Cerebellar nuclear complex (tissue), 1 donor: Measurements from ENCODE around the gene TCEAL1.
"Not testable (repeated sequence)": the region's sequence is repeated elsewhere in the genome, so short reads cannot be mapped to it uniquely, and the experiment has no call there.

Source experiments
- DNase-seq, 2 experiments: peaks; one replicate each; lab custom pipeline; 2025; lab: John Stamatoyannopoulos, UW

Gene TCEAL1

DNA sequence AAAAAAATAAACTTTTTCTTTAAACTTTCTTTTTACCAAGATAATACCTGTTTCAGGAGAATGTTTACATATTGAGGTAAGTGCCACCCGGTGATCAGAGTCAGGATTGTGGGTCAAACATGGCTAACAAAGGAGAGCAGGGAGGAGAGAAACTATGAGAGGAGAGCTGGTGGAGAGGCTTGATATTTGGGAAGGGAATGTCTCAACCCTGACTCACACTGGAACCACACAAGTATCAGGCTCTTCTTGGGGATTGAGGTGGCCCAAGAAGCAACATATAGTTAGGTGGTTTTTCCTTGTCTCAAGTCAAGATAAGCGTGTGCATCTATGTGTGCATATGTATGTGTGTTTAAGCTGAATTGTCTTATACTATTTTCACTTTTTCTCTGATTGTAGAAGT is 6.7 kb downstream of the TCEAL1 start:
- DNase-seq = no peak

DNA sequence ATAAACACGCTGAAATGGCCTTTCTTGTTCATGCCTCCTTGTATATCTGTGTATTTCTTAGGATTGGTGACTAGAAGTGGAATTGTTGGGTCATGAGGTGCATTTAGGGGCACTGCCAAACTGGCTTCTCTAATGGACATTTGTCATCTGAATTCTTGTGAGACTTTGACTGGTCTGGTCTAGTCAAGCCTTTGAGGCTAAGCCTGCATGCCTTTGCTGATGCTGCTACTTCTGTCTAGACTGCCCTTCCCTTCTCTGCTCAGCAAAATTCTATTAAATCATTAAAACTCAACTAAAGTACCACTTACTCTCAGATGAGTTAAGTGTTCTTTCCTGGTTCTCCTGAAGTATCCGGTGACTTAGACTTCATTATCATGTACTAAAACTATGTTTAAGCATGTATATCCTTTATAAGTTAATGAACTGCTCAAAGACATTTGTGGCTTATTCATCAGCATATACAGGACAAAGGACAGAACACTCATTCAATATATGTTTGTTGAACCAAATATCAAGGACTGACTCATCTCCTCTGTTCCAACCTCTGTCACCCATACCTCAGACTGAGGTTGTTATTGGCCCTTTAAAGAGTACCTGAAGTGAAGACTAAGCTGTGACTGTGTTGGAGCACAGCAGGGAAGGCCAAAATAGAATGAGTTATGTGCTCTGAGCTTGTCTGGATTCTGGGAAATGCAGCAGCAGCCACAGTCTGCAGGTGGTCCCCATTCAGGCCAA is 9.0 kb downstream of the TCEAL1 start:
- no peak for DNase-seq

DNA sequence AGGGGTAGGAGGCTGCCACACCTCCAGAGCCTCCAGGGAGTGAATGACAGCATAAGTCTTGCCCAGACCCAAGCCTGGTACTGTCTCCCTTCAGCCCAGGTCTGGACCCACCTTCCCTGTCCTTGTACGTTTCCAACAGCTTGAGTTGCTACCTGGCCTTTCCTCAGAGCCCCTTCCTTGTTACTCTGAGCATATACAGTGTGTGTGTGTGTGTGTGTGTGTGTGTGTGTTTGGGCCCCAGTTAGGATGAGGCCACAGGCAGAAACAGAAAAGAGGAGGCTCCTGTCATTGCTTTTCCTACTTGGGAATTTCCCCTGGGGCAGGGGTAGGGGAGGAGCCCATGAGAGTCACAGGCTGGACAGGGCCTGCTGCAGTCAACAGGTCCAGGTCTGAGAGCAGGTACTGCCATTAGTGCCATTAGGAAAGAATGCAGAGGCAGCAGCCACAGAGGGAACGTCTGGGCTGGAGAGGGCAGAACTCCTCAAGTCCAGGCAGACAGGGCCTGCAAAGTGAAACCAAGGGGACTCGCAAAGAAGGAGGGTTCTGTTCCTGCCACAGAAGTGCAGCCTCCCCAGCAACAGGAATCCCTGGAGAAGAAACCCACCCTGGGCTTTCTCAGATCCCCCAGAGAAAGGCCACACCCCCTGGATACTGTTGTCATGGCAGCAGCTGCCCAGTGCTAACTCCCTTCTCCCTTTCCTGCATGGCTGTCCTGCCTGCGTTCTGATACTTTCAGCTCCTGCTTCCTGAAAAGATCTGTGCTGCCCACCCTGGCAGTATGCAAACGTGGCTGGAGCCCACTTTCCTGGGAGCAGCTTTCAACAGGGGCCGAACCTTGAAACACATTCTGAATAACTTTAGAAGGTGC is 9.9 kb downstream of the TCEAL1 start:
- DNase-seq = not testable (repeated sequence)

DNA sequence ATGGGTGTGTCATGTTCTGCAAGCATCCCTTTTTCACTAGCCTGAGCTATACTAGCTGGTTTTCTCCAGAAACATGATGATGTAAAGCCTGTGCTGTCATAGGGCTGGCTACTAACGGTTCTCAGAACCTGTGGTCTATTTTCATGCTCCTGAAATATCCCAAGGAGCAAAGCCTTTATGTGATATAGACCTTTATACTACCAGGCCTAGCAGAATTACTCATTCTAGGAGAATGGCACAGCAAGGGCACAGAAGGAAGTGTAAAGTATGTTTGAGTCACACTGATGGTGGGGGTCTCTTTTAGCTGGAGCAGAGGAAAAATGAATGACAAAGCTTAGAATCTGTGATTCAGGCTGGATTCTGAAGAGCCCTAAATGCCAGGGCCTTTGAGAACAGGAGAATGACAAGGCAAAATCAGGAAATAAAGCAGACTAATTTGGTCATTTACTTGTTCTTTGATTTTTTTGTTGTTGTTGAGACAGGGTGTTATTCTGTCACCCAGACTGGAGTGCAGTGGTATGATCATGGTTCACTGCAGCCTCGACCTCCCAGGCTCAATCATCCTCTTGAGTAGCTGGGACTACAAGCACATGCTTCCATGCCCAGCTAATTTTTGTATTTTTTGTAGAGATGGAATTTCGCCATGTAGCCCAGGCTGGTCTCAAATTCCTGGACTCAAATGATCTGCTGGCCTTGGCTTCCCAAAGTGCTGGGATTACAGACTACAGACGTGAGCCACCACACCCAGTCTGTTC is 11.8 kb downstream of the TCEAL1 start:
- DNase-seq = no peak

DNA sequence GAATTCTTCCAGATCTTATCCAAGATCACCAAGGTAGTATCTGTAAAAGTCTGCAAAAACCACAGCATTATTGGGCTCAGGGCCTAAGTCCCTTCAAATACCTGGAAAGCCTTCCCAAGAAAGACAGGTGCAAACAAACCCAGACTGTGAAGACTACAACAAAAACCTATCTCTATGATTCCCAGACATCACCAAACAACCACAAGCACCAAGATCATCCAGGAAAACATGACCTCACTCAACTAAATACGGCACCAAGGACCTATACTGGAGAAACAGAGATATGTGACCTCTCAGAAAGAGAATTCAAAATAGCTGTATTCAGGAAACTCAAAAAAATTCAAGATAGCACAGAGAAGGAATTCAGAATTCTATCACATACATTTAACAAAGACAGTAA is 15.3 kb downstream of the TCEAL1 start:
- no peak for DNase-seq

DNA sequence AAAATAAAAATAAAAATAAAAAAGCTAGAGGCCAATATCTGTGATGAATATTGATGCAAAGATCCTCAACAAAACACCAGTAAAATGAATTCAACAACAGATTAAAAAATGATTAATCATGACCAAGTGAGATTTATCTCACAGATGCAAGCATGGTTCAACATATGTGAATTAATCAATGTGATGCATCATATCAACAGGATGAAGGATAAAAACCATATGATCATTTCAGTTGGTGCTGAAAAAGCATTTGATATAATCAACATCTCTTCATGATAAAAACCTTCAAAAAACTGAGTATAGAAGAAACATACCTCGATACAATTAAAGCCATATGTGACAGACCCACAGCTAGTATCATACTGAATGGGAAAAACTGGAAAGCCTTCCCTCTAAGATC is 18.9 kb downstream of the TCEAL1 start:
- DNase-seq = no peak

DNA sequence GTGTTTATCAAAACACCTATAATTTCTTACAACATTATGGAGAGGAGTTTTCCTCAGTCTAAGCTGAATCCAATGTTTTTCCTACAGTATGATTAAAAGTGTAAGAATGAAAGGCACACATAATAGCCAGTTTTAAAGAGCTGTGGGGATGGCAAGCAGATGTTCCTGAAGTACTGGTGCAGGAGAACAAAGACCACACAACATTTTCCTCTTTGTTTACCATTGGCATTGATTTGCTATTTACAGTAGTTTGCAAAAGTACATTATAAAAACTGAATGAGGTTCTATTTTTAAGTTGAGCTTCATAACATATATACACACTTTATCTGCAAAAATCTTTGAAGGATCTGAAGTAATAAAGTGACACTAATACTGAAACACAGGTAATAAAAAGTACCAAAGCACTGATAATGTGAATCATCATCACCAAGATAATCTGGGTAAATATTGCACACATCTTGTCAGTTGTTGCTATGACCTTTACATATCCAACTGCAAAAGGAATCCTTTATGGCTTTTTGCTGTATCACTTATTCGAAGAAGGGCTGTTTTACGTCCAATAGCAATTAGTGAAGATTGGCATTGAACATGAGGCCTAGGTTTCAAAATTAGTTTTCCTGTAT is 22.5 kb downstream of the TCEAL1 start:
- no peak for DNase-seq

DNA sequence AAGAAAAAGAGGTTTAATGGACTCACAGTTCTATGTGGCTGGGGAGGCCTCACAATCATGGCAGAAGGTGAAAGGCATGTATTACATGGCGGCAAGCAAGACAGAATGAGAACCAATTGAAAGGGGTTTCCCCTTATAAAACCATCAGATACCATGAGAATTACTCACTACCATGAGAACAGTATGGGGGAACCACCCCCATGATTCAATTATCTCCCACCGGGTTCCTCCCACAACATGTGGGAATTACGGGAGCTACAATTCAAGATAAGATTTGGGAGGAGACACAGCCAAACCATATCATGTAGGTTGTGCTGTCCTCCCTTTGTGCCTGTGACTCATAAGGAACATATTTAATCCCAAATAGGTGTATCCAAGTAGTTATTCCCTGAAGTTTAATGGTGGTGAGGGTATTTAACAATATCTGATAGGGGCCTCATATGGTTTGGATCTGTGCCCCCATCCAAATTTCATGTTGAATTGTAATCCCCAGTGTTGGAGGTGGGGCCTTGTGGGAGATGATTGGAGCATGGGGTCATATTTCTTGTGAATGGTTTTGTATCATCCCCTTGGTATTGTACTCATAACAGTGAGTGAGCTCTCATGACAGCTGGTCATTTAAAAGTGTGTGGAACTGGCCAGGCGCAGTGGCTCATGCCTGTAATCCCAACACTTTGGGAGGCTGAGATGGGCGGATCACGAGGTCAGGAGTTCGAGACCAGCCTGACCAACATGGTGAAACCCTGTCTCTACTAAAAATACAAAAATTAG is 26.6 kb downstream of the TCEAL1 start:
- not testable (repeated sequence) for DNase-seq

DNA sequence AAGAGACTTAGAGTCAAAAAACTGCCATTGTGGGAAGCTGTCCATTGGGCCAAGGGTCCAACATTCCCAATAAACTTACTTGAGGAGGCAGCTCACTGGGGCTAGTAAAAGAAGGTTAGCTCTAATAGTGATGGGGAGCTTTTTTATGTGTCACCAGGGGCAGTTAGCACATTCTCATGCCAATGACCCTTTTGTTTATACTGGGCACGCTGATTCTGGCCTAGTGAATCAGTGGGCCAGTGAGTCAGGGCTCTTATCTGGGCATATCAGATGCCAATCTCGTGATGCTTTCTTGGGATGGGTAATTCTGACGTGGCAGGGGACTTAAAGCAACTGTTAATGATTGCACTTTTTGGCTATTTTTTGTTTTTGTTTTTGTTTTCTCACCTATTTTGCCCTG is 27.8 kb downstream of the TCEAL1 start:
- no peak for DNase-seq

DNA sequence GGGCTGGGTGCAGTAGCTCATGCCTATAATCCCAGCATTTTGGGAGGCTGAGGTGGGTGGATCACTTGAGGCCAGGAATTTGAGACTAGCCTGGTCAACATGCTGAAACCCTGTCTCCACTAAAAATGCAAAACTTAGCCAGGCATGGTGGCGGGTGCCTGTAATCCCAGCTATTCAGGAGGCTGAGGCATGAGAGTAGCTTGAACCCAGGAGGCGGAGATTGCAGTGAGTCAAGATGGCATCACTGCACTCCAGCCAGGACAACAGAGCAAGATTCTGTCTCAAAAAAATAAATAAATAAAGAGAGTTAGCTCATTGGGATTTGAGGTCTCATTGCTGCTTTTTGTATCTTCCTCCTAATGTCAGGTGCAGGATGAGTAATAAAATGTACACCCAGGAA is 28.3 kb downstream of the TCEAL1 start:
- DNase-seq = not testable (repeated sequence)

DNA sequence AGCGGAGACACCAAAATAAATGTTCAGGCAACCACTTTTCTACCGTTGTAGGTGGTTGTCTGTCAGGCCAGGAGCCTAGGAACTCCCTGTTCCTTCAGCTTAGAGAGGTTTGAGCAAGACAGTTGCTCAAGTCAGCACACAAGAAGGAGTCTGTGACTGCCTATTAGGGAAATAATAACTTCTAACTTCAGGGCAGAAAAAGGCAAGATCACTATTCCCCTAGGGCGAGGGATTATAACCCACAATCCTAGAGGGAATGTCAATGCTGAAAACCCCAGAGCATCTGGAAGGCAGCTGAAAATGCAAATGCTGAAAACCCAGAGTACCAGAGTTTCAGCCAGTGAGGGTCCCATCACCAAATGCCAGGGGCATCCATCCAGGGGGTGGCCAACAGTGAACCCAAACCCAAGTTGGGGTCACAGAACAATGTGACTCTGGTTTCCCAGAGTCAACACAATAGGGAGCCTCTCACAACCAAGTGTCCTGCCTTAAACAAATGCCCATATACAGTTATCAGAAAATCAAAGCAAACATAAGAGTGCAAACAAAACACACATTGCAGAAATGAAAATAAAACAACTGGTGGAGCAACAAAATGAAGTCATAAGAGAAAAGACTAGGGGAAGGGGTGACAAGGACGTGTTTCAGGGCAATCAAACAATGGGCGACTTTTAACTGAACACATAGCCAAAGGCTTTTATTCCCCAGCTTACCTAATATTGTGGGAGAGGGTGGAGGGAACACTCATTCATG is 30.1 kb downstream of the TCEAL1 start:
- no peak for DNase-seq

DNA sequence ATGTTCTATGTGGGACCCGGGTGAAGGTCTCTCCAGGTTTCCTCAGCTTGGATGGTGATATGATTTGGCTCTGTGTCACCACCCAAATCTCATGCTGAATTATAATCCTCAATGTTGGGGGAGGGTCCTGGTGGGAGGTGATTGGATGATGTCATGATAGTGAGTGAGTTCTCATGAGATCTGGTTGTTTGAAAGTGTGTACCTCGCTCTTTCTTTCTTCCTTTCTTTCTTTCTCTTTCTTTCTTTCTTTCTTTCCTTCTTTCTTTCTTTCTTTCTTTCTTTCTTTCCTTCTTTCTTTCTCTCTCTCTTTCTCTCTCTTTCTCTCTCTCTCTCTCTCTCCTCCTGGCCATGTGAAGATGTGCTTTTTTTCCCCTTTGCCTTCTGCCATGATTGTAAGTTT is 30.7 kb downstream of the TCEAL1 start:
- not testable (repeated sequence) for DNase-seq

DNA sequence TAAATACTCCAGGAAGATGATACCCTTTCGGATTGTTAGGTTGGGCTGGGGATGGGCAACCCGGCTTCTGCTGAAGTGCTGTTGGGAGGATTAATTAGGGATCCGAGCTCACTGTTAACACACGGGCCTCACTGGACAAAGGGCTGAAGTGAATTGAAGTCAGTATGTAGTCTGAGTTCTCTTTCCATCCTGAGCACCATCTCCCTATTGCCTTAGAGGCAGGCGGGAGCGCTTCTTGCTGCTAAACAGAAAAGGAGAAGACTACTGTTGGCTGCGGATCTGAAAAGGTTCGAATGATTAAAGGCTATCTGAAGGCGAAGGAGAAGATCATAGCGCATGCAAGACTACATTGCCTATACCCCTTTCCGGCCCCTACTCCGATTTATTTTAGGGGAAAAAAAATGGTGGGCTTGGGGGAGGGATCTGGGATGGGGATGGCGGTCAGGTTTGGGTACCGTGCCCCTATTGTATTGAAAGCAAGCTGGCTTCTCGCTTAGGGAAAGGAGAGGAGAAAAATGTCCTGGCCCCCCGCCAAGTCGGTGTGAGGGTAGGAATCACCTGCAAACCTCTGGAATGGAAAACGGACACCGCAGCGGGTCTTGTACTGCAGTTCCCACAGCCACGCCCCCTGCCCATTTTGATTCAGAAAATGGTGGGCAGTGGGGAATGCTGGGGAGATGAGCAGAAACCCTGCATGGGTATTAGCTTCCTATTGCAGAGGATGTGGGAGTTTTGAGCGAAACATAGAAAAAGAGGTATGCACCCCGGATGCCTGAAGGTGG is 35.4 kb downstream of the TCEAL1 start:
- no peak for DNase-seq

DNA sequence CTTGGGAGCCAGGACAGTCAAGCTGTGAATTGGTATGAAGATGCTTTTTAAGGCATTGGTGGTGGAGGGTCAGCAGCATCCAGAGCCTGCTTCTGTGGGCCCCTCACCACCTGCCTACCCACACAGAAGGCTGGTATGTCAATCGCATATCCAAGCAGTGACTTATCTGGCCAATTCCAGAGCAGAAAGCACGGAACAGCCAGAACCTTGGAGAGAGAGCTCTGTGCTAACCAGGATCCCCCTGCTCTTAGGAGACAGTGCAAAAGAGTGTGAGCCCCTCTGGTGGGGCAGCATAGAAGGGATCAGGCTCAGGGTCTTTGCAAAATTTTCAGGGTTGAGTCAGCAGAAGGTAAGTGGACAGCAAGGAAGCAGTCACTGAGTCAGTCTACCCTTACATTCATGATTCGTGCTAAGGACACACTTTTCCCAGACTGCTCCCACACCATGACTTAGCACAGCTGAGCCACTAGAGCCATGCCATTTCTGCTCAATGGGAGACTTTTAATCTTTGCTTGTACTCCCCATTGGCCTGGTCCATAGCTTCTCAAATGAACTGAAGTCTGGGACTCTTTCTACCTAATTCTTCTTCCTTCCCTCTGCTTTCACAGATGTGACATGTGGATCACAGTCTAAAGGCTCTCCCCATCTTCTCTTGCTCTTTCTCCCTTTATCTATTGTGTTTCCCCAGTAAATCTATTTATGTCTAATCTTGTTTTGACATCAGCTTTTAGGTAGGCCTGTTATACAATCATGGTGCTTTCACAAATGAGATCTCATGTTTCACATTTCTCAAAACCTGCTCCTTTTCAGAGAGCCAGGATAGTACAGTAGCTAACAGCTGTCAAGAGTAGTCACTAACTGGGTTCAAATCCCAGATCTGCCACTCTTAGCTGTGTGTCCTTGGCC is 37.7 kb downstream of the TCEAL1 start:
- no peak for DNase-seq

DNA sequence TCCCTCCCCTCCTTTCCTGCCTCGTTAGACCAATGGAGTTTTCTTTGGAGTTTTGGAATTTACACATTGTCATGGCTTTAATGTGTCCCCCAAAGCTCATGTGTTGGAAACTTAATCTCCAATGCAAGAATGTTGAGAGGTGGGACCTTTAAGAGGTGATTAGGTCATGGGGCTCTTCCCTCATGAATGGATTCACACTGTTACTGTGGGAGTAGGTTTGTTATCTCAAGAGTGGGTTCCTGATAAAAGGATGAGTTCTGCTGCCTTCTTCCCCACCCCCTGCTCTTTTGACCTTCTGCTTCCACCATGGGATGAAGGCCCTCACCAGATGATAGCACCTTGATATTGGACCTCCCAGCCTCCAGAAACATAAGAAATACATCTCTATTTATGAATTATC is 41.0 kb downstream of the TCEAL1 start:
- DNase-seq = no peak

DNA sequence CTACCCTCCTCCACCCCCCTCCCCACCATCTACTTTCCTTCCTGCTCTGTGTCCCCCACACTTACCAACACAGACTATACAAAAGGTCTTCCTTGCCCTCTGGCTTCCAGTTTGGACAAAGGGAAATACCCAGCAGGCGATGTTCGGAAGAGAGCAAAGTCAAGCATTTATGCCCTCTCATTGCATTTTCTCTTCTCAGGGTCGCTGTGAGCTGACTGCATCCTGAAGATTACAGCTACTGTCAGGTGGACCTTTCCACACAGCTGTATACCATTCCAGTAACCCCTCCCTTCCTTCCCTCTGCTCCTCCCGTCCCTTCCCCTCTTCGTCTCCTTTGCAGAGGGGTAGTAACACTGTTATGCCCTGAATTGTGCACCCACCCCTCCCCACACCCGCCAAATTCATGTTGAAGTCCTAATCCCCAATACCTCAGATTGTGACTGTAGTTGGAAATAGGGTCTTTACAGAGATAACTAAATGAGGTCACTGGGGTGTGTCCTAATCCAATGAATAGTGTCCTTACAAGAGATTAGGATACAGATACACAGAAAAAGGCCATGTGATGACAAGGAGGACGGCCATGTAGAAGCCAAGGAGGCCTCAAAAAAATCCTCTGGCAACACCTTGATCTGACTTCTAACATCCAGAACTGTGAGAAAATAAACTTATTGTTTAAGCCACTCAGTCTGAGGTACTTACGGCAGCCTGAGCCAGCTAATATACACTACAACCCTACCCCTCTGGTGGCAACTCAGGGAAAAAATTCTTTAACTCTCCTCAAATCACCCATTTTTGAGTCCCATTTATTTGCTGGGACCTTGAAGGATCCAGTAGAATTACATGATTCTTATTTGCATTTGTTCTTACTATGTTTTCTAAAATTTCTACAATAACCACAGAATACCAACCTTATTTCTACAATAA is 46.0 kb downstream of the TCEAL1 start:
- no peak for DNase-seq

DNA sequence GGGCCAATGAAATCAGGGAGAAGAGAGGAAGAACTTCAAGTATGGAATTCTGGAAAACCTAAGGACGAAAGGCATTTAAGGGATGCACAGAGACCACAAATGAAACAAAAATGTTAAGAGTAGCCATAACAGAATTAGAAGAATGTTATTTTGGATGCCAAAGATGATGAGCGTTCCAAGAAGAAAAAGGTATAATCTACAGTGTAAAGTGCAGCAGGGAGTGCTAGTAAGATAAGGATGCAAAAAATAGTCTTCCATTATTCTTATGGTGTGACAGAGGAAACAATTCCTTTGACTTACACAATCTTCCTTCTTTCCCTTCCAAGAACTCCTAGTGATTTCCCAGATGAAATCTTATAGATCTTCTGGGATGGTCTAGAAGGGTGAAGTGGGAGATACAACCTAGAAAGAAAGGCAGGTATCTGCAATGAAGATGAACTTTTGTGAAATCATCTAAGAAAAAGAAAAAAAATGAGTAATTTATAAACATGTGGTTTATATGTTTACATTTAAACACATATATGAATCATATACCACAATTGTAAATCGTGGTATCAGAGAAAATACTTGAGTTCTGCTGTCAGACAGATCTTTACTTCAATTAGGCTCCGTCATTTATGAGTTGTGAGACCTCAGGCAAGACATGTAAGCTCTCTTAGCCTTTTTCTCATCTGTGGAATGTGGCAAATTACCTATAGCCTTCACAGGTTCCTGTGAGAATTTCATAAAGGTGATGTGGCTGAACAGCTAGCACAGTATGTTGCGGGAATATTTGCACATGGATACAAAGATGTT is 49.6 kb downstream of the TCEAL1 start:
- DNase-seq = no peak
